OCI-LY1 (cell line): ENCODE results near the gene ZSWIM7.

Source experiments
- CTCF ChIP-seq: fragments of 200-600 bp; sonication (generic), shearing (Covaris generic); IDR thresholded peaks from 2 replicates; pipeline ENCODE4 v1.5.1; 2017; ENCODE audit warnings: mild to moderate bottlenecking, antibody characterized with exemption, low read length, moderate library complexity, mixed read lengths
- EZH2 ChIP-seq: fragments of 200-600 bp; sonication (generic), shearing (Covaris generic); IDR thresholded peaks from 2 replicates; pipeline ENCODE4 v1.8.0; 2017; ENCODE audit warnings: borderline replicate concordance, mixed run types, mild to moderate bottlenecking, antibody characterized with exemption, low read length, moderate library complexity, mixed read lengths

- TF ChIP-seq CTCF (no peak), EZH2 (no peak)
Observed at GRCh38 chr17:16003841-16004240, 4.3 kb upstream of the ZSWIM7 start.
